HG03442 (cell line): ENCODE measurements around the gene ITGBL1.

Experiments used
- ATAC-seq: cut with Tn5 transposase; IDR thresholded peaks from one replicate; pipeline ENCODE4 v1.9.1; 2021; ENCODE audit warnings: mild to moderate bottlenecking, moderate library complexity; ENCODE audit not compliant: unreplicated experiment

Gene ITGBL1

GRCh38 chr13:101556676-101557123 lies 104.2 kb downstream of the ITGBL1 start:
- no peak for ATAC-seq

- ATAC-seq, result no peak
Observed at GRCh38 chr13:101565317-101565716, 112.8 kb downstream of the ITGBL1 start.

GRCh38 chr13:101567841-101568240 lies 115.4 kb downstream of the ITGBL1 start:
- no peak for ATAC-seq

GRCh38 chr13:101569807-101570206 lies 117.3 kb downstream of the ITGBL1 start:
- no peak for ATAC-seq

- ATAC-seq, result no peak
Observed at GRCh38 chr13:101570410-101570809, 117.9 kb downstream of the ITGBL1 start.

GRCh38 chr13:101572456-101572855 lies 120.0 kb downstream of the ITGBL1 start:
- no peak for ATAC-seq

- ATAC-seq, result no peak
Observed at GRCh38 chr13:101575581-101575980, 123.1 kb downstream of the ITGBL1 start.

- no peak for ATAC-seq
Observed at GRCh38 chr13:101576455-101576854, 124.0 kb downstream of the ITGBL1 start.

GRCh38 chr13:101576977-101577376 lies 124.5 kb downstream of the ITGBL1 start:
- ATAC-seq, result no peak

- ATAC-seq, result no peak
Observed at GRCh38 chr13:101579281-101579802, 126.9 kb downstream of the ITGBL1 start.

GRCh38 chr13:101584331-101584730 lies 131.9 kb downstream of the ITGBL1 start:
- no peak for ATAC-seq

- no peak for ATAC-seq
Observed at GRCh38 chr13:101590479-101590878, 138.0 kb downstream of the ITGBL1 start.

- ATAC-seq, result no peak
Observed at GRCh38 chr13:101594936-101595335, 142.5 kb downstream of the ITGBL1 start.

GRCh38 chr13:101596803-101597202 lies 144.3 kb downstream of the ITGBL1 start:
- no peak for ATAC-seq

- ATAC-seq, result no peak
Observed at GRCh38 chr13:101611491-101612475, 159.3 kb downstream of the ITGBL1 start.

GRCh38 chr13:101612735-101613134 lies 160.3 kb downstream of the ITGBL1 start:
- no peak for ATAC-seq

GRCh38 chr13:101614491-101614890 lies 162.0 kb downstream of the ITGBL1 start:
- no peak for ATAC-seq

GRCh38 chr13:101618440-101619187 lies 166.1 kb downstream of the ITGBL1 start:
- ATAC-seq, result no peak

GRCh38 chr13:101621099-101621498 lies 168.6 kb downstream of the ITGBL1 start:
- ATAC-seq, result no peak

- no peak for ATAC-seq
Observed at GRCh38 chr13:101623470-101624209, 171.2 kb downstream of the ITGBL1 start.
